Fibroblast of skin of right quadriceps (primary cell): Measurements from ENCODE around the gene SLC22A31.

ENCODE experiments used
- DNase-seq: peaks from one replicate; pipeline ENCODE4 v3.0.0-alpha.2; 2013

Gene SLC22A31

DNA sequence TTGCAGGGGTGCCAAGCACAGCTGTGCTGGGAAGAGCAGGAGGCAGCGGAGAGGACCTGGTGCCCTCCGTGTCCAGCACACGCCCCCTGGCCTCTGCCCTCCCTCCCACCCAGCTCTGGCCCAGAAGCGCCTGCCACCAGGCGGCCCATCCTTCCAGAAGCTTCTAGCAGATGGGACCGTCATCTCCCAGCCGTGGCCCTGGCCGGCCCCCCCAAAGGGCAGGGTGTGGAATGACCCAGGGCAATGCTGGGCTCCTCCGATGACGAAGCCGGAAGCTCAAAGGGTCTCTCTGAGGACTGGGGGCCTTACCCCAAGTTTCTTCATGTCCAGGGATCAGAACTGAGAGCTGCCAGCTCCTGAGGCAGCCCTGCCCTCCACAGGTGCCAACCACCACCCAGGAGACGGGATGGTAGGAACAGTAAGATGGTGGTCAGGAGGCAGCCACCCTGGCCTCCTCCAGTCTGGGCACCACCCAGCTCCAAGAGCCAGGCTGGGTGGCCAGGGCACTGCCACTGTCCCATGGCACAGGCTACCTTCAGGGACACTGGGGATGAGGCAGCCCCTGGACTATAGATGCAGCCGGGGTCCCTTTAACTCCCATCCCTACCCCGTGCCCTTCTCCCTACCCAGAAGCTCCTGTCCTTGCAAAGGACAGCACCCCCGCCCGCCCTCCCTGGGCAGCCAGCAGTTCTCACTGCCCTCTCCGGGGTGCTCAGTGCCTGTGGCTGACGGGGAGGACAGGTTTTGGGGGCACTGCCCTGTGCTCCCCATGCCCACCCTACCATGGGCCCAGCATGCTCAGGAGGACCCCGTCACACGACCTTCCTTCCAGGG is 35.3 kb downstream of the SLC22A31 start:
- DNase-seq, result no peak

DNA sequence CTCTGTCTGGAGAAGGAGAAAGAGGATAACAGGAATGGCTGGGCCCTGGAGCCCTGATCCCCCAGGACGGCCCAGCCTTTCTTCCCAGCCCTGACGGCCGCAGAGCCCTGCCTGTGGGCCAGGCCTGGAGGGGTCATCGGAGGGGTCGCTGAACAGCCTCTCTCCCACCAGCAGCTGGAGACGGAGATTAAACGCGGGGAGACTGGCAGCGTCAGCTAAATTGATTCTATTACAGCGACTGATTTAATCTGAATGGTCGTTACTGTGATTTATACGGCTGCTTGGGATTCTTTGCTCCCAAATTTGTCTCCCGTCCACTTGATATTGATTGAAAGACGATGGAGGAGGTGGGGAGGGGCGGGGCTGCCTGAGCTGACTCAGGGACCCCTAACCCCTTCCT is 35.9 kb downstream of the SLC22A31 start:
- DNase-seq, result no peak

- no peak for DNase-seq
Measured at GRCh38 chr16:89163297-89163696, 37.0 kb downstream of the SLC22A31 start.

DNA sequence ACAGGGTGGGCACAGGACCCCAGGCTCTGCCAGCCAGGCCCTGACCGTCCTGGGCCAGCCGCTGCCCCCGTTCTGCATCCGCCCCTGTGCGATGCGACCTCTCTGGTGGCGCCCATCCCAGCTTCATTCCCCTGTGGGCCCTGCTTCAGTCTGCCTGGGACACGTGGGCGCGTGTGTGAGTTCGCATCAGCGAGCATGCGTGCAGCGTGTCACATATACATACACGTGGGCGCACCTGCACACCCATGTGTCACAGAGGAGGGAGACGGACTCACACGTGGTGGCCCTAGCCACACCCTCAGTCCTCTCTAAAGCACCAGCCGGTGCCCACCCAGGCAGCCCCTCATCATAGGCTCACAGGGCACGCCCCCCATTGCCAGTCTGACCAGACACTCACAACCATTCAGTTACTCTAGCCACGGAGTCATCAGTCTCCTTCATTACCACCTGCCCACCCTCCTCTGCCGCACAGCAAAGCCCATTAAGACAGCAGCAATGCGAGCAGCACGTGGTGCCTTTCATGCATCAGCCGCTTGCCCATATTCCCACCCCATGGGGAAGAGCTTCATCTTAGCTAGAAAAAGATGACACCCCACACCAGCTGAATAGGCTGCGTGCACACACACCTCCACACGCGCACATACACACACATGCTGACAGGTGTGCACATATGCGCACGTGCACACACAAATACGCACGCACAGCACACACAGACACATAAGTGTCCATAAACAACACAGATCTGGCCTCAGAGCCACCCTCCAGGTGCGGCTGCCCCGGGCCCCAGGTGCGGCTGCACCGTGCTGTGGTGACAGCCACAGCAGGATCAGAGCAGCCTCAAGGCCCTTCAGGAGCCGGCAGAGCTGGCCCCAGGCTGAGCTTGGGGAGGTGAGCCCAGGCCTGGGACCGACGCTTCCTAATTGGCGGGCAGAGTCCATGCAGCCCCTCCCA is 38.3 kb downstream of the SLC22A31 start:
- DNase-seq, result no peak

DNA sequence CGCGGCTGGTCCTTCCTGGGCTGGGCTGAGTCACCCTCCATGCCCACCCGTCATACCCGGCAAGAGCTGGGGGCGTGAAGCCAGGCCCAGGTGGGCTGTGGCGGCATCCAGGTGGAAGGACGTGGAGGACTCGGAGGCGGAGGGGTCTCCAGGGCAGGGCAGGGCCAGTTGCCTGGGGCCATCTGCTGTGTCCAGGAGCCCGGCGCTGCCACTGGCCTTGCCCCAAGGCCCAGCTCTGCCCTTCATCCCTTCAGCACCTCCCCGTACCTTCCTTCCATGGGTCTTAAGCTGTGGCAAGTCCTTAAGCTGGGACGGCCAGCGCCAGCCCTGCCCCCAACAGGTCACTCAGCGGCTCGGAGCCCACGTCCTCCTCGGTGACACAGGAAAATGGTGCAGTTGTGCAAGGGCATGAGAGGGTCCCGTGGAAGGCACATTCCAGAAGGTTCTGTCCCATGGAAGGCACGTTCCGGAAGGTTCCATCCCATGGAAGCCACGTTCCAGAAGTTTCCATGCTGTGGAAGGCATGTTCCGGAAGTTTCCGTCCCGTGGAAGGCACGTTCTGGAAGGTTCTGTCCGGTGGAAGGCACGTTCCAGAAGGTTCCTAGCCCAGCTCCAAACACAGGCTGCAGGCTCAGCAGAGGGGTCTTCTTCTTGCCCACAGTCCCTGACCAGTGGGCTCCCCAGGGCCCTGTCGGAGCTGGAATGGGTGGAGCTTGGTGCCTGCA is 39.2 kb downstream of the SLC22A31 start:
- no peak for DNase-seq

DNA sequence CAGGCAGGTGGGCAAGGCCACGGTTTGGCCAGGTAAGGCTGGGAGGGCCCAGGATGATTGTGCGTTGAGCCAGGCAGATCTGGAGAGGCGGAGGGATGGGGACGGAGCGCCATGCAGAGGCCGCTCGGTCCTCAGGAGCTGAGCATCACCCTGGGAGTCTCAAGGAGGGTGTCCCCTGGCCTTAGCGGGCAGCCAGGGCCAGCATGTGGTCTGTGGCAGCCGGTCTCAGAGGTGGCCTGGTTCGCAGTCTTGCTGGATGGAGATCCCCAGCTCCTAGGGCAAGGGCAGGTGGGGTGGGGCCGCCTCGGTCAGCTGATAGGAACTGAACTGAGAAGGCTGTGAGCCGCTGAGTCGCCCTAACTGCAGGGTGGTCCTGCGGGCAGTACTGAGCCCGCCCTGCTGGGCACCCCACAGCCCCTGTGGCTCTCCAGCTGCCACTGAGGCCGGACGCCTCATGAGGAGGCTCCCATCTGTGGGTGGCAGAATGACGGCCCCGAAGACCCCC is 40.4 kb downstream of the SLC22A31 start:
- no peak for DNase-seq

DNA sequence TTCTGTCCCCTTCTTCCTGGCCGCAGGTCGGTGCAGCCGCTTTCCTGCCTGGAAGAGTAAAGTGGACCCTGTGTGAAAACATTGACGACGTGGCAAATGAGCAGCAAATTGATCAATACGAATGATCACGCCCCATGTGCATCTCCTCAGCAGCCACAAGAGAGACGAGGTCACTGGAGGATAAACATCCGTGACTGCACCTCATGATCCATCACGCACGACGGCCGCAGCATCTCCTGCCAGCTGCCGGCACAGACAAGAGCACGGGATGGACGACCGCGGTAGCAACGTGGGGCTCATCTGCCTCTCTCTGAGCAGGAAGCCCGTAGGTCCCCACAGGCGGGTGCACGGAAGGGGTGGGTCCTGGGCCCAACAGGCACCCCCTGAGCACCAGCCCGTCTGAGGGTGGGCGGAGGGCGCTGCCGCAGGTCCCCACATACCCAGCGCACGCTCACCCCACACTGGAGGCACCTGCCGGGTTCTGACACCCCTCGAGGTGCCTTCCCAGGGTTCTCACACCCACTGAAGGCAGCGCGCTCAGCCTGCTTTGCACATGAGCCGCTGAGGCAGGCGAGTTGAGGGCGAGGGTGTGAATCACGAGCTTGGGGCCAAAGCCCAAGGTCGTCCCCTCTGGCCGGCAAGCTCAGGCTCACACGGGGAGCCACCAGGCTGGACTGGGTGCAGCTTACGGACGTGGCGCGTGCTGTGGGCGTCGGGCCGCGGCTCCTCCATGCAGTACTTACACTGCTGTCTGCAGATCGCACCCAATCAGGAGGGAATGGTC is 41.1 kb downstream of the SLC22A31 start:
- DNase-seq, result no peak

GRCh38 chr16:89157778-89158177 is 42.6 kb downstream of the SLC22A31 start:
- no peak for DNase-seq

DNA sequence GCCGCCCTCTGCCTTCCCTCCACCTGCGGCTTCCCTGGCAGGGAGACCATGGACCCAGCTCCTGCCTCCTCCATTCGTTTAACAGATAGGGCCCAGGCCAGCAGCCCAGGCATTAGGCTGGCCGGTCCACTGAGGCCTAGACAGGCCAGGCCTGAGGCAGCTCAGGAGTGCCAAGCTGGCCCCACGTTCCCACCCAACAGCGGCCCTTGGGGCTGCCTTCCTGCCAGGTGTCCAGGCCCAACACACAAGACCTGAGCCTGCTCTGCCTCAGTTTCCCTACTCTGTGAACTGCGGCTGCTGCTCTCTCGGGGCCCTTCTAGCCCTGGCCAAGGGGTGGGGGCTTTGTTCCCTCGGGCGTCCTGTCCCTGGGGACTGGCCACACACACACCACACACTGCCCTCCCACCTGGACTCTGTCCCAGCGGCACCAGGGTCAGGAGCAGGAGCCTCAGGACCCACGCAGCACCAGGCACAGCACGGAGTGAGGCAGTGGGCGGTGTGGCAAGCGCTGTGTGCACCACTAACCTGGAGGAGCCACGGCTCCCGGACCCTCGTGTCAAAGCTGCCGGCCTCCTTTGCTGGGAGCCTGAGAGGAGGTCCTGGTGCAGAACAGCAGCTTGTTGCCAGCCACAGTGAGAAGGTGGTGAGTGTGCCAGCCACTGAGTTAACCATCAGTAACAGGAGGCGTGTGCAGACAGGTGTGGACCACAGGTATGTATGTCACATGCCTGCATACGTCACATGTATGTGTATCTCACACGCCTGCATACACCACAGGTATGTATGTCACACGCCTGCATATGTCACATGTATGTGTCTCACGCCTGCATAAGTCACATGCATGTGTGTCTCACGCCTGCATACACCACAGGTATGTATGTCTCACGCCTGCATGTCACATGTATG is 43.3 kb downstream of the SLC22A31 start:
- no peak for DNase-seq

DNA sequence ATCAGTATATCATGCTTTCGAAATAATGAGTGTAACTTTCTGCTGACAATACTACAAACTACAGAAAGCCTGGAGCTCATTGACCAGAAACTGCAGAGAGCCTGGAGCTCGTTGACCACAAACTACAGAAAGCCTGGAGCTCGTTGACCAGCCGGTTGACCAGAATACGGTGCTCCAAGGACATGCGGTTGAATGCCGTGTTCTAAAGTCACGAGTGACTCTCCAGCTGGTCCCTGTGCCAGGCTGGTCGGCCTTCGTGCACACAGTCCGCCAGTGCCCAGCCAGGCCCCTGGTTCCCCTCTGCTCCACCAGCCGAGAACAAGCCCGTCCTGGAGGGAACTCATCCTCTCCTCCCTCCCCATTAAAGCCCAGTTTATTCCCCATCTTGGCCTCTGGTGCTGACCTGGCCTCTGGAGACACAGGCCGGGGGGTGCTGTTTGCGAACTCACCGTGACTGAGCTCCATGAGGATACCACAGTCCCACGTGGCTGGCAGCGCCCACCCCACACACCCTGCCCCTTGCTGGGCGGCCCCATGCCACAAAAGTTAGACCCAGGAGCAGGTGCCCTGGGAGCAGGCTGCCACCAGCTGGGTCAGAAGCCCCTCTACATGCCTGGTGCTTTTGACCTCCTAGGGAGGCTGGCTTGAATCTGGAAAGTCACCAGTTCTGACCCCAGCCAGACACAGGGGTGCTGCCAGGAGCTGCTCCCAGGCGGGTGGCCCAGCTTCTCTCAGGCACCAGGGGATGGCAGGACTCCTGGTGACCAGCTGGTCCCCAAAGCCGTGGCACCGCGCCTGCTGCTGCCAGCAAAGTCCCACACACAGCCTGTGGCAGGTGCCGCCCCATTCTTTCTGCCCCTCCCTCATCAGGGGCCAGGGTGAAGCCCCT is 44.2 kb downstream of the SLC22A31 start:
- DNase-seq, result no peak

DNA sequence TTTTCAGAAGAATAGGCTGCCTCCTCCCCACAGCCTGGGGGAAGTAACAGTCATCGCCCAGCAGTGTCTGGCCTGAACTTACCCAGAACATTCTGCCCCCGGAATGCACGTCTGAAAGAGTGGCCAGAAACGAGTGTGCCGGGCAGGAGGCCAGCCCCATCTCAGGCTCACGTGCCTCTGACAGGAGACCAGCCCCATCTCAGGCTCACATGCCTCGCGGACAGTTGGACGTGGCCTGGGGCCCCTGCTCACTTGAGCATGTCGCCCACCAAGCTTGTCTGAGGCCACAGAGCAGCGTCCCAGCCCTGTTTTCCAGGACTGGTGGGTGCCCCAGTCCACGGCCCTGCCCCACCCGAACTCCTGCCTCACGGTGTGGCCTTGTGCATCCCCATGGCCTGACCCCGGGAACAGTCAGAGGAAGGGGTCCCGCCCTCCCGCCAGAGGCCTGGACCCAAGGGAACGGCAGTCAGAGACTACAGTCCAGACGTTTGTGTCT is 45.1 kb downstream of the SLC22A31 start:
- peak; percentile 32 for DNase-seq

DNA sequence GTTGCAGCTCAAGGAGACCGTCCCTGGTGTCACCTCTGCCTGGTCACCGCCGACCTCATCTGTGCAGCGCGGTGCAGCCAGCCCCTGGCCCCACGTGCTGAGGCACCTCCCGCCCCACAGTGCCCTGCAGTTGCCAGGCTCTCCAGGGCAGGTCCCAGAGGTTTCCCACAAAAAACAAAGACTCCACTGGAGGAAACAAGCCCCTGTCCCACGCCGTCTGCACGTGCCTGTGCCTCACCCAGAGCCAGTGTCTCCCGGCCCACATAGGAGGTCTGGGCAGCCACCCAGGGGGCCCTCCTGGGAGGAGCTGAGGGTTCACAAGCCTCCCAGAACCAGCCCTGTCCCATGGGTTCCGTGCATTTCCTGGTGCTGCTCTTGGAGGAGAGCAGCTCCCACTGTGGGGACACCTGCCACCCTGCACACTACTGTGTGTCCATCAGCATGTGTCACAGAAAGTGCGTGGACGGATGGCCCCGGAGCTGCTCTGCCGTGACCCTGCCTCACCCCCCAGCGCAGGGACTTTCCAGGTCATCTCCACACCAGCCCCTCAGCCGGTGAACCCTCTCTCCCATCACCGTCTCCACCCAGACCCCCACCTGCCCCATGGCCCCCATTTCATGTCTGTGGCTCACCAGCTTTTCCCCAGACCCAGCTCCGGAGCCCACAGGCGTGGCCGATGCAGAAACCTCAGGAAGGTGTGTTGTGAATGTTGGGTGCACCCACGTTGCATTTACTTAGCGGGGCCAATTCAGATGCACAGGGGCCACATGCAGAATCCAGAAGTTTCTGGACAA is 45.8 kb downstream of the SLC22A31 start:
- DNase-seq, result no peak

DNA sequence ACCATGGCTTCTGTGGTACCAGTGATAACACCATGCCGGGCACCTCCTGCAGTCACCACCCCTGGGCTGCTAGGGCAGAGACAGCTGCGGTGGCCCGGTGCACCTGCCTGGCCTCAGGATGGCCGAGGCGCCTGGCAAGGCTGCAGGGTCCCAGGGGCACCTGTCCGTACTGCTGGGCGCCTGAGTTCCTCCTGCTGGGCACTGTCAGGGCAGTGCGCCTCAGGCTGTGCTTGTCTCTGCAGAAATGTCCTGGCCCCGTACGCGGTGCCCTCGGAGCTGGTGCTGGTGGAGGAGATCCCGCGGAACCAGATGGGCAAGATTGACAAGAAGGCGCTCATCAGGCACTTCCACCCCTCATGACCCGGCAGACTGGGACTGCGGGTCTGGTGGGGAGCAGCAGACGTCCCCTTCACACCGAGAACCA is 46.5 kb downstream of the SLC22A31 start:
- DNase-seq, result no peak

DNA sequence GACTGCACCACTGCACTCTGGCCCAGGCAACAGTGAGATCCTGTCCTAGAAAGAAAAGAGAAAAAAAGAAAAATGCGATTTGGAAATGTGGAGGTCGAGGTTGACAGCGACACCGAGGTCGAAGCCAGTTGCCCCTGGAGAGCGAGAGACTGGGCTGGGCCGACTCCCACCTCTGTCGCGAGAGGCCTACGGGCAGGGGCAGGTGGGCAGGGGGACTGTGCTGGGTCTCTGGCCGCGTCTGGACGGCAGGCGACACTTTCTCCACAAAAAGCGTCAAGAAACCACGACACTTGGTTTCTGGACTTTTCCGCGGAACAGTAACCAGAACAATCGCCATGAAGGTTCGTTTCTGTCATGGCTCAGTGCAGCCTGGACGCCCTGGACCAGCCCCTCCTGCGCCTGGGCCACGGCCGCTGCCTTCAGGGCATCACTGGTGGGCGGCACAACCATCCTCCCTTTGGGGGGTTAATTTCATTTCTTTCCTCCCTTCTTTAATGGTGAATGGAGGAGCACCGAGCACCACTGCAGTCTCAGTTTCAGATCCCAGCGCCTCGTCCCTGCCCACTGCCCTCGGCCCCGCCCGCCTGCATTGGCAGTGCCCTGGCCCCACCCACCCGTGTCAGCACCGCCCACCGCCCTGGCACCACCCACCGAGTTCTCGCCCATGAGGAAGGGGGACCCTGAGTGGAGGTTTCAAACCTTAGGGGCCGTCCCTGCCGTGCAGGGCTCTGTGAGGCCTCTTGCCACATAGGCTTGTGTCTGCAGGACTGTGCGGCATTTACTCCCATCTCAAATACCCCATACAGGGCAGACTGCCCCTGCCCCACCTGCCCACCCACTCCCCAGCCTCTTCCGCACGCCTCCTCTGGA is 47.3 kb downstream of the SLC22A31 start:
- no peak for DNase-seq

GRCh38 chr16:89150981-89151380 is 49.4 kb downstream of the SLC22A31 start:
- DNase-seq, result no peak

- no peak for DNase-seq
Measured at GRCh38 chr16:89150090-89150835, 50.1 kb downstream of the SLC22A31 start.

DNA sequence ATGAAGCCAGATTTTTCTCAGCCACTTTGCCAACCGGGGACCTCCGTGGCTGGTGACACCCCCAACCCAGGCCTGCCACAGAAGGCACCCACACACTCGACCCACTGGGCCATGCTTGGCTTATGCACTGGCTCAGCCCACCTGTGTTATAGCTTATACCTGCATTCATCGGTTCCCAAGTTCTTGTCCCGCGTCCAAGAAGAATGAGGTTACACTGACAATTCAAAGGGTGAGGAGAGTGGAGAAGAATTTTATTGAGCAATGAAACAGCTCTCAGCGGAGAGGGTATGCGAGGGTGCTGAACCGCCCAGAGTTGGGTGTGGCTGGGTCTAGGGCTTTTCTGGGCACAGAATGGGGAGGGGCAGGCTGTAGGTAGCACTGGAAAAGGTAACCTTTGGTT is 51.0 kb downstream of the SLC22A31 start:
- DNase-seq, result no peak
